Dermis blood vessel endothelial cell (primary cell): ENCODE measurements around the gene FAM89B. TPM values are rescaled to one million over a fixed set of nuclear protein-coding genes. Genes with fewer than 3 reads are reported as not detected.

Experiments used
- DNase-seq: peaks from one replicate; pipeline ENCODE4 v3.0.0; 2010
- total RNA-seq: library from RNA; depleted of rRNA; stranded (reverse); fragments of >200 nt; gene quantifications from 2 replicates; pipeline ENCODE4 v1.2.3, GENCODE V29; 2014

The FAM89B gene
- total RNA-seq, 1 donor from 2014 or later = 24.8 TPM

- DNase-seq = peak; percentile 75
Observed at GRCh38 chr11:65591939-65592857, 19.9 kb downstream of the FAM89B start.

GRCh38 chr11:65592858-65593517, 20.6 kb downstream of the FAM89B start:
- DNase-seq = no peak

DNA sequence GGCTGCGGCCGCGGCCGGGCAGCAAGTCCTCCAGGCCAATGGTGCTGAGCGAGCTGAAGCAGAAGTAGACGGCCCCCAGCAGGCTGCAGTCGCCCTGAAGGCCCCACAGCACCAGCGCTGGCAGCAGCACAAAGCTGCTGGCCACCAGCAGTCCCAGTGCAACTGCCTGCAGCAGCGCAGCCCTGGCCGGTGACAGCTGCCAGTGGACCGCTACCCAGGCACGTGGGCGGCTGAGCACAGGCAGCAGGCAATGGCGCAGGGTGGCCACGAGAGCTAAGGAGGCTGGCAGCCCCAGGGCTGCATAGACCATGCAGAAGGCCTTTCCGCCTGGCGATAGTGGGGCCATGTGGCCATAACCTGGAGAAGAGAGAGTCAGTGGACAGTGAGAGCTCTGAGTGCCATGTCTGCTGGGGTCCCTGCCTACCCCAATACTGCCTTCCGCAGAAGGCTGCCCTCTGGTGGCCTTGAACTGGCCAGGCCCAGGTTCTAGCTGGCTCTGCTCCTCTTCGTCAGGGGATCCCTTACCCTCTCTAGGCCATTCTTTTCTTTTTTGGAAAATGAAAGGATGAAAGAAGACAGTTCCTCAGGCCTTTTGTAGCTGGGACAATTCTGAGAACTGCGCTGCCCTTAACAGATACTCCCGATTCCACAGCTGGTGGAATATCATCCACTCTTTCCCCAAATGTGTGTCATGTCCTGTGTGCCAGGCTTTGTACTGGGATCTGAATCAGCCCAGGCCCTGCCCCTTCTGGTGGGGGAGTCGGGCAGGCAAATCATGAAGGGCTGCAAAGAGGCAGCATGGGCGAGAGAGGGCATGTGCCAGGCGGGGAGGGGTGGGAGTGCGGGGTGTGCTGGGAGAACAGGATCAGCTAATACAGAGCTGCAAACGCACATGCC, 21.4 kb downstream of the FAM89B start:
- peak; percentile 64 for DNase-seq

DNA sequence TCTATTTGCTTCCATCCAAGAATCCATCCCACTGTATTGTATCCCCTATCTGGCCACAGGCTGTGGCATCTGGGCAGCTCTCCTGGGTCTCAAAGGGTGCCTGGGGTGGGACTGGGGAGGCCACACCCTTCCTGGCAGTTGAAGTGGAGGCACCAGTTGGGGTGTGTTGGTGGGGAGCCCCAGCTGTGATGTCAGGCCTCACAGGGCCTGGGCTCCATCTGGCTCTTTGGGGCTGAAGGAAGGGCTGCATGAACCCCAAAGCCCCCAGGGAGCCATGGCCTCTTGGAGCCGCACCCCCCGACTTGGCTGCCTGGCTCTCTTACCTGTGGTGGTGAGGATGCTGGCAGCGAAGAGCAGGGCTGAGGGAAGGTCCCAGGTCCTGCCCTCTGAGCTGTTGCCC, 22.8 kb downstream of the FAM89B start:
- no peak for DNase-seq

GRCh38 chr11:65595543-65596281, 23.4 kb downstream of the FAM89B start, which contains the start of gene KCNK7:
Gene KCNK7, minus strand, starts transcription at chr11:65595800. Its CDS starts 28 bp downstream, at chr11:65595772.
- peak; percentile 34 for DNase-seq

GRCh38 chr11:65596520-65596919, 24.2 kb downstream of the FAM89B start:
- DNase-seq = no peak

DNA sequence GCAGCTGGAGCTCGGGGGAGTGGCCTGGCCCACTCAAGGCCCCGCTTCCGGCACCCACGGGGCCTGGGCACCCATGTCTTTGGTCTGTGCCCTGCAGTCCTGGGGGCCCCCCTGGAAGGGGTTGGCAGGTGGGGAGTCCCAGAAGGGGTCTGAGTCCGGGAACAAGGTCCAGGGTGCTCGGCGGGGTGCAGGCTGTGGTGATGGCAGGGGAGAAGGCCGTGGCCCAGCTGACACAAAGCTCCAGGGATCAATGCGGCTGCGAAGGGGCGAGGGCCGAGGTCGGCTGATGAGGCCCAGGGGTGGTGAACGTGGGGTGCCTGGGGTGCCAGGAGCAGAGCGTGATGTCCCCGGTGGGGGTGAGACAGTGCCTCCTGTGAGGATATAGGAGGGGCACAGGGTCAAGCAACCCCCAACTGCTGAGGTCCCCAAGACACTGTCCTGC, 25.9 kb downstream of the FAM89B start:
- no peak for DNase-seq

DNA sequence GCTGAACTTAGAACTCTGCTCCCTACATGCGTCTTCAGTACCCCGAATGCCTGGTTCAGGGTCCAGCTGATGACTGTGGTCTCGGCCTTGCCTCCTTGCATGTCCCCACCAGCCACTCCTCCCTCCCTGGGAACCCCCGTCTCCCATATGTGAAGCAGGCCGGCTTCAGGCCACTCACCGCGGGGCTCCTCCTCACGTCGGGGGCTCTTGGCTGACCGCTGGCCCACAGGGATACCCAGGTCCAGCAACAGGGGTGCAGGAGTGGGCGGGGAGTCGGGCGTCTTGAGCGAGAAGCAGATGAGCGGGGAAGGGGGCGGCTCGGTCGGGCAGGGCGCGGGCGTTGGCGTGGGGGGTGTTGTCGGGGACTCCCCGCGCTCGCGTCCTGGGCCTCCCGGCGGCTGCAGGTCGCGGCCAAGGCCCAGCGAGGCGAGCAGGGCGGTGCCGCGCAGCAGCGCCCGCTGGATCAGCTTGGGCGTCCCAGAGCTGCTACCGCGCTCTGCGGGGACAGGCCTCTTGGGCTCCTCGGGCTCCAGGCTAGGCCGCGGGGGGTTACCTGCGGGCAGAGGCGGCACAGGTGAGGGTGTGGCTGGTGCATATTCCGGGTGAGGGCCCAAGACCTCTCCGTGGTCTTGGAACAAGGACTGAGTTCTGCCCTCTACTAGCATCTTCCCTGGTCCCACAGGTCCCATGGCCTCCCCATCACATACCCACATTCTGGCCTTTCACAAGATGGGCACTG, 27.0 kb downstream of the FAM89B start:
- DNase-seq = no peak

- no peak for DNase-seq
Observed at GRCh38 chr11:65599955-65600246, 27.6 kb downstream of the FAM89B start.

- no peak for DNase-seq
Observed at GRCh38 chr11:65604258-65604657, 31.9 kb downstream of the FAM89B start.

DNA sequence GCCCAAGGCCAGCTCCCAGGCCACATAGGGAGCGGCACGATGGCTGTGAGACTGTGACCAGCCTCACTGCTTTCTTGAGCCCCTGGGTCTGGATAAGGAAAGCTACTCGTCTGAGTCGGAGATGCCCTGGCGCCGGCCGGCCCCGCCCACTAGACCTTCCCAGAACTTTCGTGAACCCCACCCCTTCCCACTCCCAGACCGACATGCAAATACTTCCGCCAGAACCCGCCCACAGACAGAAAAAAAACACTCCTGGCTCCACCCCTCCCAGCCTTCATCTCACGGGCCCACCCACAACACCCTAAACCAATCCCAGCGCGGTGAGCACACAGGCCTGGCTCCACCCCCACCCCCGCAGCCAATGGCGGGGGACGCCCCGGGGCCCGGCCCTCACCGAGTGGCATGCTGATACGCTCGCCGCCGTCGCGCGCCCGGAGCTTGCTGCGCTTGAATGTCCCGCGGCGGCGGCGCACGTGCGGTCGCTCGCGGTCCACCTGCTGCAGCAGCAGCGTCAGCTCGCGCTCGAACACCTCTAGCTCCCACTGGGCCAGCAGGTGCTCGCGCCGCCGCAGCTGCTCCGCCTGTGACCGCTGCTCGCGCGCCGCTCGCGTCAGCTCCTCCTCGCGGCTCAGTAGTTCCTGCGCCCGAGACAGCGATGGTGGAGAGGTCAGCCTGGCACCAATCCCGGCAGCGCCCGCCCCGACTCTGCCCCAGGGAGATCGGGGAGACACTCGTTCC, 34.7 kb downstream of the FAM89B start:
- peak; percentile 95 for DNase-seq

DNA sequence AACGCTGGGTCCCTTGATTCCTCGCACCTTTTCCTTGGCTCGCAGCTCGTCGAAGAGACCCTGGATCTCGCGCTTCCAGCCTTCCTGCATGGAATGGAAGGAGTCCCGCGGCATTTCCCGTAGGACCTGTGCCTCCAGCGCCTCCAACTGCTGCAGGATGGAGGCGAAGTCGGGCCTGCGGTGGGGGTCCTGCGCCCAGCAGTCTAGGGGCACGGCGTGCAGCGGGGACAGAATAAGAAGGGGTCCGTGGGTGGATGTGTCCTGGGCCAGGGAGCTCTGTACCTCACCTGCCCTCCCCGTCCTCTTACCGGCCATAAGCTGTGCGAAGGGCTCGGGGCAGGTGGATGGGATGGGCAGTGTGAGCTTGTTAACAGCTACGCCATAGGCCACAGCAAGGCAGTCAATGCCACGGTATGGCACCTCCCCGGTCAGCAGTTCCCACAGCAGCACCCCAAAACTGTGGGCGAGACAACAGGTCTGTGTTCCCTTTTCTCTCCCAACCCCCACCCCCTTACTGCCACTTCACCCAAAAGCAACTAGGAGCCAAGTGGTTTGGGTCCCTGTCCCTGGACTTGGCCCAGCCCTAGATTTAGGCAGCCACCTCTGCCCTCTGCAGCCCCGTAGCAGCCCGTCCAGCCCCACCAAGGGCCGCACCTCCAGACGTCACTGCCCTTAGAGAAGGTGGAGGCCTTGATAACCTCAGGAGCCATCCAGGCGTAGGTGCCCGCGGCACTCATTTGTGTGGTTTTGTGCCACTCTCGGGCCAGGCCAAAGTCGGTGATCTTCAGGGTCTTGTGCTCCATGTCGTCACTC, 35.5 kb downstream of the FAM89B start:
- no peak for DNase-seq

DNA sequence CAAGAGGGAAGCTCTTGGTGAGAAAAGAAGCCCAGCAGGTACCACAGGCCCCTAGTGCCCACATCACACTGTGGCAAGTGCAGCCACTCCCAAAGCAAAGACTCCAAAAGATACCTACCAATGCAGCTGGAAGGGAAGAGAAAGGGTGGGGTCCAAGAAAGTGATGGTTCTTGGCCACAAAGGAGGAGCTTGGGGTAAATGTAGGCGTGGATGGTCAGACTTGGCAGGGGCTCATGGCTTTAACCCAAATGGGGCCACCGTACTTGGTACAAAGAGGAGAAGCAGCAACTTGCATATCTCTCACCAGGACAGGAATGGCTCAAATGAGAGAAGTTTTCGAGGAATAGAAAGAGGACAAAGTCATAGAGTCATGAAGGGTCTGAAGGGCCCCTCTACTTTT, 36.9 kb downstream of the FAM89B start:
- no peak for DNase-seq

- no peak for DNase-seq
Observed at GRCh38 chr11:65609665-65610064, 37.3 kb downstream of the FAM89B start.

DNA sequence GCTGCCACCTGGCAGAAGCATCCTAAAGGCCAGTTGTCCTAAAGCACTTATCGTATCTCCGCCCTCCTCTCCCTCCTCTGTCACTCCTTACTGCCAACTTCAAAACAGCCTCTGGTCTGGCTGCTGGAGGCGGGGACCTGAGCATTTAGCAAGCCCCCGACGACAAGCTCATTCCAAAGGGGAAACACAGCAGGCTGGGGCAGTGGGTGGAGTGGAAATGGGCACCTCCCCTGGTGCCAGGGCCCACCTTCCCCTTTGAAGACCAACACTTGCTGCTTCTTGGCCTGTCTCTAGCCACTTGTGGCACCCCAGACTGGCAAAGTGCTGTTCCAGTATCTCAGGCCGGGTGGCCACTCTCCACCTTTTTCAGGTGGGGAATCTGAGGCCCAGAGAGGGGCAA, 38.1 kb downstream of the FAM89B start:
- no peak for DNase-seq

DNA sequence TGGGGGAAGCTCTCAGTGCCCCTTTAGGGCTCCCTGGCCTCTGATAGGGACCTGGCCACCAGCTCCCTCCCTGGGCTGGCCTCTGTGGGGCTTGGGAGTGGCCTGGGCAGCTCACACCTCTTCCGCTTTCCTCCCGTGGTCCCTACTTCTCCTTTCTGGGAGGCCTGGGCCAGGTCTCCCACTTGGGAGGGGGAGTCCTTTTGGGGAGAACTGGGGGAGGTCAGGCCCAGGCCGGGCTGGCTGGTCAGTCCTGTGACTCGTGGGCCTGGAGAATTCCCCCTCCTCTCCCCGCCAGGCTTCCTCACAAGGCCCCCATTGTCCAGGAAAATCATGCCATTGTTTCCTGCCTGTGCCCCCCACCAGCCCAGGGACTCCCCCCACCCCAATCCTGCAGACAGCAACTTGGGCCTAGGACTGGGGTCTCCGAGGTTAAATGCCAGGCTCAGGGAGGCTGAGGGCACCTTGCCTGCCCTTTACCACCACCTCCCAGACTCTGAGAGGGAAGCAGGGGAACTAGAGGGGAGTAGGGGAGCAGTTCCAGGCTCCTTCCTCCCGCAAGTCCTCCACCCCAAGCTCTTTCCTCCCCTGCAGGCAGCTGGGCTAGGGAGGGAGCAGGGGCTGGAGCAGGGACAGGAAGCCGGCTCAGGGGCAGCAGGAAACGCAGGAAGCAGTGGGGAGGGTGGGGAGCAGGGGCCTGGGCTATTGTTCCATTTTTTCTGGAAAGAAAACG, 38.9 kb downstream of the FAM89B start:
- DNase-seq = peak; percentile 93

DNA sequence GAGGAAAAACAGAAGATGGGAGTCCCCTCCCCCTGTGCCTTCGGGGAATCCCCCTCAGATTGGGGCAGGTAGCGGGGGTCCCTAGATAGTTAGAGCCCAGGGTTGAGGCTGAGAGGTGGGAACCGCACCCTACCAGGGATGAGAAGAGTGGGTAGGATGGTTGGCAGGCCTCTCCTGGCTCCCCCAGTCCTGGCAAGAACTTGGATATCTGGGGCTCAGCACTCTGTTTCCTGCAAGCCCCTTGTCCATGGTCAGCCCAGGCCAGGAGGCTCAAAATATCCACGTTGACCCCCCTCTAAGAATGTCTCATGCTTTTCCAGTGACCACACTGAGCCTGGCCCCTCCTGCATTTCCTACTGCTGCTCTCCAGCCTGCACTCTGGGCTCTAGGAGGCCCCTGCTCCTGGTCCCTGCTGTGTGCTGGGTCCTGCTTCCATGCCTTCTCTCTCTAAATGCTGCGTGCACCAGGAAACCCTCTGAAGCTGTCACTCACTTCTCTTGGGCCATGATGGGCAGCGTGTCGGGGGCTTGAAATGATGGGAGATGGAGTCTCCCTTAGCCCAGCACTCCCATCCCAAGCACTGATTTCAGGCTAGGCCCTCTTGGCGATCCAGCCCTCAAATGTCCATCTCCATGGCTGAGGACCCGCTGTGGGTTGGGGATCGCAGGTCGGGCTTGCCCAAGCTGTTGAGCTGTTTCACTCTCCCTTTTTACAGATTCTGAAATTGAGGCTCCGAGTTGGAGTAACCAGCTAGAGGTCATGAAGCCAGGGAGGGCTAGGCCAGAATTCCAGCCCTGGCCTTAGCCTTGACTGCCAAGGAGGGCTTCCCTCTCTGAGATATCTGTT, 39.6 kb downstream of the FAM89B start:
- peak; percentile 85 for DNase-seq

DNA sequence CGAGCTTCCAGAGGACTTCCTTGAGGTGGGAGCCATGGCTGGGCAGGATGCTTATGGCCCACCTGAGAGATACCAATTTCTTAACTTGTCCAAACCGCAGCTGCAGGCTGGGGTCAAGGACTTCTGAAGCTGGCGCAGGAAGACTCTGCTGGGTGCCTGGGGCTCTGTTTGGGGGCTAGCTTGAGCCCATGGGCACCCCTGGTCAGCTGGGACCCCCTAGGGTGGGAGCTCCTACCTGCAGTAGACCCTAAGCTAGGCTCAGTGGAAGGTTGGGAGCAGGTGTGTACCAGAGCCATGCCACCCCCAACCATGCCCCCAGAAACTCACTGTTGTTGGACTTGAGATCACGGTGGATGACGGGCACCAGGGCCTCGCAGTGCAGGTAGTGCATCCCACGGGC, 40.4 kb downstream of the FAM89B start:
- DNase-seq = no peak
